Loucy (cell line): ENCODE data around the gene NUB1.

Experiments used
- CTCF ChIP-seq: fragments of 200-600 bp; sonication (generic); conservative IDR thresholded peaks from 2 replicates; pipeline ENCODE4 v1.5.1; 2014; ENCODE audit warnings: mild to moderate bottlenecking, antibody characterized with exemption, low read length
- EZH2phosphoT487 ChIP-seq: fragments of 200-600 bp; IDR thresholded peaks from 2 replicates; pipeline ENCODE4 v1.6.1; 2018; ENCODE audit warnings: antibody characterized with exemption, mild to moderate bottlenecking, moderate library complexity, borderline replicate concordance

GRCh38 chr7:151363182-151363581 is 21.6 kb downstream of the NUB1 start:
- TF ChIP-seq CTCF (no peak), EZH2phosphoT487 (no peak)
